ENCODE results near the gene EYS. TPM values are rescaled to one million over a fixed set of nuclear protein-coding genes. Genes with fewer than 3 reads are reported as not detected.

The EYS gene
- total RNA-seq, 1 donor from 2014 or later: 0.06 TPM

DNA sequence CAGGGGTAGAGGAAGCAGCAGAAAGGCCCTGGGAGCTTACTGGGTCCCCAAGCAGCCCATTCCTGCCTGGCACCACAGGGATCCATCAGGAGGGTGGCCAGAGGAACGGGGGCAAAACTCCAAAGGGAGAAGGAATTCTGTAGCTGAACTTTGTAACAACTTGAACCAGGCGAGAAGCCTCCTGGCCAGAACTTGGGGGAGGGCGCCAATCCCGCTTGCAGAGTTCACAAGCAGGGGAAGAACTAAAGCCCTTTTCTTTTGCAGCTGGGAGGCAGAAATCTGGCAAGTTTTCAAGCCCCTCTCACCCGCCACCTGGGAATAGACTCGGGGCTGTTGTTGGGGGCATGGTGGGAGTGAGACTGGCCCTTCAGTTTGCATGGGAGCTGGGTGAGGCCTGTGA lies 1882.3 kb downstream of the EYS start:
- no peak for DNase-seq (ENCODE audit: low read depth)
- TF ChIP-seq, protein P1, sequence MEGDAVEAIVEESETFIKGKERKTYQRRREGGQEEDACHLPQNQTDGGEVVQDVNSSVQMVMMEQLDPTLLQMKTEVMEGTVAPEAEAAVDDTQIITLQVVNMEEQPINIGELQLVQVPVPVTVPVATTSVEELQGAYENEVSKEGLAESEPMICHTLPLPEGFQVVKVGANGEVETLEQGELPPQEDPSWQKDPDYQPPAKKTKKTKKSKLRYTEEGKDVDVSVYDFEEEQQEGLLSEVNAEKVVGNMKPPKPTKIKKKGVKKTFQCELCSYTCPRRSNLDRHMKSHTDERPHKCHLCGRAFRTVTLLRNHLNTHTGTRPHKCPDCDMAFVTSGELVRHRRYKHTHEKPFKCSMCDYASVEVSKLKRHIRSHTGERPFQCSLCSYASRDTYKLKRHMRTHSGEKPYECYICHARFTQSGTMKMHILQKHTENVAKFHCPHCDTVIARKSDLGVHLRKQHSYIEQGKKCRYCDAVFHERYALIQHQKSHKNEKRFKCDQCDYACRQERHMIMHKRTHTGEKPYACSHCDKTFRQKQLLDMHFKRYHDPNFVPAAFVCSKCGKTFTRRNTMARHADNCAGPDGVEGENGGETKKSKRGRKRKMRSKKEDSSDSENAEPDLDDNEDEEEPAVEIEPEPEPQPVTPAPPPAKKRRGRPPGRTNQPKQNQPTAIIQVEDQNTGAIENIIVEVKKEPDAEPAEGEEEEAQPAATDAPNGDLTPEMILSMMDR (conservative IDR thresholded peaks at IDR 0.05; ENCODE audit: low read depth, low read length): no peak
- H3K4me3 ChIP-seq (ENCODE audit: low read depth, low read length): no peak overlapping the region

DNA sequence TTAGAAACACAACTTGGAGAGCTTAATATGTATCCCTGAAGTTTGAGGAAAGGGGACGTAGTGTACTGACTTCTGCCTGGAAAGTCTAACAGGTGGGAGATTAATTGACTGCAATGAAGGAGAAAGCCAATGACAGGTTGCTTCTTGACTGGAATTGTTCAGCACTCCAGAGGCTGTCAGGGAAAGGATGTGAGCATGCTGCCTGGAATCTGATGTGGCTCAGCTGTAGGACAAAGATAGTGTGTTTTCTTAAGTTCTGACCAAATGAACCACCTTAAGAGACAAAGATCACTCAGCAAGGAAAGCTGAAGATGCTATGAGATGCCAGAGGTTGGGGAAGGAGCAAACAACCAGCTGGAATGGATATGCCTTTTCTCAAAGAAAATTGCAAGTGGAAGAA lies 1885.6 kb downstream of the EYS start:
- TF ChIP-seq, protein P1 (conservative IDR thresholded peaks at IDR 0.05; ENCODE audit: low read depth, low read length): no peak
- no peak overlapping the region for H3K4me3 ChIP-seq (ENCODE audit: low read depth, low read length)
- DNase-seq (ENCODE audit: low read depth): no peak

DNA sequence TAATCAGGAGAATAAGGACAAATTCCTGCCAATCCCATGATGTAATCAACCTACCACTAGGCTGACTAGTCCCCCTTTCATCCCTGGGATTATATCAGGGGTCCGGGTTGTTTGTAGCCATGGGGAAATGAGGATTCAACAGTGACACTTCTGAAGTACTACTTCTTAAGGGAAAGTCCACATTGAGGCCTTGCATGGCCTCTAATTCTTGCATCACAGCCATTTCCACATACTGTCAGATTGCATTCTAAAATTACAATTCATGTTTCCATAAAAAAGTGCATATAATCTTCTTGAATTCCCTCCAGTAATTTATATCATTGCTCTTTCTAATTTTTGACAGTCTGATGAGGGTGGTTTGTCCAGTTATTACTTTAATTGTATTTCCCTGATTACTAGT lies 1887.2 kb downstream of the EYS start:
- DNase-seq (ENCODE audit: low read depth): no peak

DNA sequence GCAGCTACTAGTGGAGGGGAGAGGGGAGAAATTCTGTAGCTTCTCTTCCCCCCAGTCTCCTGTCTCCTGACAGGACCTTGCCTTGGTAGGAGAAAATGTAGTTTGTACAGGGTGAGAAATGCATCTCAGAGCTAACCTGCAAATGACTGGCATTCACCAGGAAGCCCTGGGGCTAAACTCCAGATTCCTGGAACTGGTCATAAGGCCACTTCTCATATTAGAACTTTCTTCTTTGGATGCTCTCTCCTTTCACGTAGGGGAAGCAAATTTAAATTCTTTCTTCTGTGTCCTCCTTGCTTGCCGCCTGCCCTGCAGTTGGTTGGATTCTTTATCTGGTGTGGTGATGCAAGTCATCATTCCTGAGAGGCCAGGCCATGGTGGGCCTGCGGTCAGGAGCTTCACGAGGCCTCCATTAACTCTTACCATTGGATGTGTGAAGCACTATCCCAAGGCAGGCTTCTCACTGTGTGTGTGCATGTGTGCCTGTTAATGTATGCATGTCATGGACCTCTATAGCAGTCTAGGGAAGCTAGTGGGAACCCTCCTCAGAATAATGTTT lies 1889.5 kb downstream of the EYS start:
- no peak overlapping the region for H3K4me3 ChIP-seq (ENCODE audit: low read depth, low read length)
- DNase-seq (ENCODE audit: low read depth): no peak
- TF ChIP-seq, protein P1 (conservative IDR thresholded peaks at IDR 0.05; ENCODE audit: low read depth, low read length): no peak

More for the DNA sequence above, 1887.2 kb downstream of the EYS start:
- H3K4me3 ChIP-seq (ENCODE audit: low read depth, low read length): no peak overlapping the region
- TF ChIP-seq, protein P1 (conservative IDR thresholded peaks at IDR 0.05; ENCODE audit: low read depth, low read length): no peak

DNA sequence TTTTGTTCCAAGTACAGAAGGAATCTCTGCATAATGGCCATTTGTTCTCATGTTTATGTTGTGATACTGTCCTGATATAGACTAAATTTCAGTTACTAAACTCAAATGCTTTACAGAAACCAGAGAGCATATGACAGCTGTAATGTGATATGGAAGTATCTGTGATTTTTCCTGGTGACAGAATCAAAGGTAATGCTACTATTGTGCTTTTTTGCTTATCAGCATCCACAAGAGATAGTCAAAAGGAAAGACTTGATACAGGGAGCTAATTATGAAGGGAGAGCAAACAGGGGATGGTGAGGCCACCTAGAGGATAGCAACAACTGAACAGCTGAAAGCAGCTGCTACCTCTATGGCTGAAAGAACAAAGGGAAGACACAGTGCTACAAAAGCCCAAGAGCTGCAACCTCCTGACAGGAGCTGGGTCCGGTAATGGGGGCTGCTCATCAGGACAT lies 1890.0 kb downstream of the EYS start:
- TF ChIP-seq, protein P1 (conservative IDR thresholded peaks at IDR 0.05; ENCODE audit: low read depth, low read length): peak; percentile 53
- DNase-seq (ENCODE audit: low read depth): no peak
- H3K4me3 ChIP-seq (ENCODE audit: low read depth, low read length): no peak overlapping the region

DNA sequence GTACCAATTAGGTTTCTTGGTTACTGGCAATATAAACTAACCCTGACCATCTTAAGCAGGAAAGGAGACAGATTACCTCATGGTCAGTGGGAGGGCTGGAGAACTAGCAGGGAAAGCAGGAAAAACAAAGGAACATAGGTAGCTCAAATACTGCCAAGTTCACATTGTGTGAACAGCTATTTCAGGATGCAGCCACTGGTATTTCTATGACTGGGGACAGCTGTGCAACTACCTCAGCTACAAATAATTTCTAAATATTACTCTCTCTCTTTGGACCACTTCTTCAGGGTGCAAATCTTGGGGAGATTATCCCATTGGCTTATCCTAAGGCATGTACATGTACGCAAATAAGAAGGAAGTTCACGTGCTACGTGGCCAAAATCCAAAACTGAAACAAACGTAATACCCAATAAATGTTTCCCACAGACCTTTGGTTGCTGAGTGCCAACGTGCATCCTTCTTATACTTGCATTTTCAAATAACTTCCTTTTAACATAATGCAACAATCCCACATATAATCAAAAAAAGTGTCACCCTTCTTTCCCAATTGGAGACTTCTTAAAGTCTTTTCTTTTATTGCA lies 1890.5 kb downstream of the EYS start:
- no peak for DNase-seq (ENCODE audit: low read depth)

More for the DNA sequence above, 1890.5 kb downstream of the EYS start:
- TF ChIP-seq, protein P1 (conservative IDR thresholded peaks at IDR 0.05; ENCODE audit: low read depth, low read length): no peak
- H3K4me3 ChIP-seq (ENCODE audit: low read depth, low read length): no peak overlapping the region

All from epithelial cell of proximal tubule (primary cell).